Colonic mucosa (tissue), 4 donors: Measurements from ENCODE around the gene SIVA1. TPM values are rescaled to one million over a fixed set of nuclear protein-coding genes. Genes with fewer than 3 reads are reported as not detected.

ENCODE experiments used
- DNase-seq: peaks from one replicate; pipeline ENCODE4 v3.0.0-alpha.2; 2020
- H3K27ac ChIP-seq: fragments of 200-600 bp; one replicate; pipeline ENCODE4 v1.8.0; 2021
- H3K27me3 ChIP-seq: fragments of 200-600 bp; one replicate; pipeline ENCODE4 v1.8.0; 2021
- H3K36me3 ChIP-seq: fragments of 200-600 bp; one replicate; pipeline ENCODE4 v1.8.0; 2021
- H3K4me1 ChIP-seq: fragments of 200-600 bp; one replicate; pipeline ENCODE4 v1.8.0; 2021; ENCODE audit warnings: mild to moderate bottlenecking
- H3K4me3 ChIP-seq: fragments of 200-600 bp; one replicate; pipeline ENCODE4 v1.8.0; 2021
- H3K9ac ChIP-seq, 2 donors: one replicate each; pipeline ENCODE4 v1.7.0; 2013; ENCODE audit warnings: control low read depth in 2 of 2, low read depth in 2 of 2, low read length in 2 of 2
- H3K9me3 ChIP-seq: fragments of 200-600 bp; one replicate; pipeline ENCODE4 v1.8.0; 2021
- CTCF ChIP-seq: fragments of 200-600 bp; IDR thresholded peaks from one replicate; pipeline ENCODE4 v1.8.0; 2022; ENCODE audit warnings: antibody characterized with exemption, mild to moderate bottlenecking
- intact Hi-C: fragments of 100-400 bp; cut with DNase I; formaldehyde crosslinking; loops from one replicate; pipeline ENCODE4 v1.14.1; 2022
- total RNA-seq, 2 donors: library from RNA; stranded (reverse); fragmentation: NEBNext Ultra II Directional in 1 of 2; extraction: Animal tissue kit (Norgen Biotek cat#: 25700) in 1 of 2; gene quantifications; one replicate each; pipeline ENCODE4 v1.2.1, GENCODE V29; 2021
- donor health status: healthy.
- donor health status: DM: no; HTN: no; CAD: no.
- donor health status: DM: no; HTN: no; CAD: no.

SIVA1 gene
- 100 to 1,000 TPM in 1 of 2 donors, 10 to 100 TPM in 1; 58.8 to 153 TPM for total RNA-seq

DNA sequence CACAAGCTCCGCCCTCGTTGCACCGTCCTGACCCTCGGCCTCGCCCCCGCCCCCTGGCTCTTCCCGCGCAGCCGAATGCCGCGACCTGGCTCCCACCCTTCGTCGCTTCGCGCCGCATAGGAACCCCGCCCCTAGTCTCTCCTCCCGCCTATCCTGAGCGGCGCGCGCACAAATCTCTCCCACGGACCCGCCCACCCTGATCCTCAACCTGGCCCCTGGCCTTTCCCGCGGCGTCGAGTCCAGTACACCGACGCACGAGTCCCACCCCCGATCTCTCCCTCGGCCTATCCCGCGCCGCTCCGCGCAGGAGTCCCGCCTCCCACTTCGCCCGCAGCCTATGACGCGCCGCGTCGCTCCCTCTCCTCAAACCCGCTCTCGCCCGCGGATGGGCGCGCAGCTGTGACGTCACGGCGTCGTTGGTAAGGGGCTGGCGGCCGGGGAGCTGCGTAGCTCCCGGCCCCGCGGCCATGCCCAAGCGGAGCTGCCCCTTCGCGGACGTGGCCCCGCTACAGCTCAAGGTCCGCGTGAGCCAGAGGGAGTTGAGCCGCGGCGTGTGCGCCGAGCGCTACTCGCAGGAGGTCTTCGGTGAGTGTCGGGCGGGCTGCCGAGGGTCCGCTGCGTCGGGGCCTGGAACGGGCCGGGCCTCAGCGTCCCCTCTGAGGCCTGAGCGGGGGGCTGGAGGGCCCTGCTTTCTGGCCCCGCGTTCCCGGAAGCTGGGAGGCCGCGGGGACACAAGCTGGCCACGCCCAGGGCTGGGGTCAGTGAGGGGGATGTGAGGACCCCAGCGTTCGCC, at the start of gene SIVA1:
Gene SIVA1 (plus strand): TSS at position 413 of the 793 bp plus-strand sequence. CDS start 55 bp downstream, at position 468.
- intact Hi-C loops: no loop called here
- peaks cover 20% of the 10 kb centered on the region for H3K4me1 ChIP-seq
- peak within 1 kb of the TSS; percentile 77 for H3K27ac ChIP-seq

GRCh38 chr14:104703269-104703668, 49.7 kb upstream of the SIVA1 start:
- no peak overlapping the region for H3K9ac ChIP-seq
- no peaks in the 10 kb centered on the region for H3K4me1 ChIP-seq
- H3K36me3 ChIP-seq: peaks cover 21% of the 10 kb centered on the region
- TF ChIP-seq CTCF: no peak
- DNase-seq: no peak
- no peaks in the 10 kb centered on the region for H3K27me3 ChIP-seq
- no peaks in the 10 kb centered on the region for H3K9me3 ChIP-seq
- intact Hi-C loops: no loop called here
- no peak overlapping the region for H3K4me3 ChIP-seq
- no peak overlapping the region for H3K27ac ChIP-seq

More for the DNA sequence above, at the start of gene SIVA1:
- peak within 1 kb of the TSS; percentile 99 for H3K4me3 ChIP-seq
- H3K36me3 ChIP-seq: no peaks in the 10 kb centered on the region
- TF ChIP-seq CTCF: no peak
- DNase-seq: peak; percentile 99
- no peaks in the 10 kb centered on the region for H3K9me3 ChIP-seq
- no peaks in the 10 kb centered on the region for H3K27me3 ChIP-seq
- peak within 1 kb of the TSS; percentile 92 to 94 for H3K9ac ChIP-seq

DNA sequence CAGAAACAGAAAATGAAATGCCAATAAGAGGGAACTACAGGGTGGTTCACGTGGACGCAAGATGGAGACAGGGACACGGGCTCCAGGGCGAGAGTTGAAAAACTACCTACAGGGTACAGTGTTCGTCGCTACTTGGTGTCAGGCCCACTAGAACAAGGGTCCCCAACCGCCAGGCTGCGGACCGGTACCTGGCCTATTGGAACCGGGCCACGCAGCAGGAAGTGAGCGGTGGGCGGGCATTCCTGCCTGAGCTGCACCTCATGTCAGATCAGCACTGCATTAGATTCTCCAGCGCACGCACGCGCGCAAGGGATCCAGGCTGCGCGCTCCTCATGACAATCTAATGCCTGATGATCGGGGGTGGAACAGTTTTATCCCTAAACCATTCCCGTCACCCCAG, 48.7 kb upstream of the SIVA1 start:
- Histone ChIP-seq H3K36me3 (peaks cover 21% of the 10 kb centered on the region), H3K27ac (no peak overlapping the region), H3K9ac (no peak overlapping the region), H3K4me1 (no peaks in the 10 kb centered on the region), H3K27me3 (no peaks in the 10 kb centered on the region), H3K4me3 (no peak overlapping the region), H3K9me3 (no peaks in the 10 kb centered on the region)
- no peak for TF ChIP-seq CTCF
- no peak for DNase-seq
- intact Hi-C loops: no loop called here

- DNase-seq: no peak
- H3K36me3 ChIP-seq: peaks cover 21% of the 10 kb centered on the region
- TF ChIP-seq CTCF: no peak
- no peaks in the 10 kb centered on the region for H3K9me3 ChIP-seq
- H3K4me3 ChIP-seq: no peak overlapping the region
- no peak overlapping the region for H3K9ac ChIP-seq
- intact Hi-C loops: no loop called here
- no peaks in the 10 kb centered on the region for H3K4me1 ChIP-seq
- no peaks in the 10 kb centered on the region for H3K27me3 ChIP-seq
- no peak overlapping the region for H3K27ac ChIP-seq
Measured at GRCh38 chr14:104705340-104706047, 47.5 kb upstream of the SIVA1 start.

DNA sequence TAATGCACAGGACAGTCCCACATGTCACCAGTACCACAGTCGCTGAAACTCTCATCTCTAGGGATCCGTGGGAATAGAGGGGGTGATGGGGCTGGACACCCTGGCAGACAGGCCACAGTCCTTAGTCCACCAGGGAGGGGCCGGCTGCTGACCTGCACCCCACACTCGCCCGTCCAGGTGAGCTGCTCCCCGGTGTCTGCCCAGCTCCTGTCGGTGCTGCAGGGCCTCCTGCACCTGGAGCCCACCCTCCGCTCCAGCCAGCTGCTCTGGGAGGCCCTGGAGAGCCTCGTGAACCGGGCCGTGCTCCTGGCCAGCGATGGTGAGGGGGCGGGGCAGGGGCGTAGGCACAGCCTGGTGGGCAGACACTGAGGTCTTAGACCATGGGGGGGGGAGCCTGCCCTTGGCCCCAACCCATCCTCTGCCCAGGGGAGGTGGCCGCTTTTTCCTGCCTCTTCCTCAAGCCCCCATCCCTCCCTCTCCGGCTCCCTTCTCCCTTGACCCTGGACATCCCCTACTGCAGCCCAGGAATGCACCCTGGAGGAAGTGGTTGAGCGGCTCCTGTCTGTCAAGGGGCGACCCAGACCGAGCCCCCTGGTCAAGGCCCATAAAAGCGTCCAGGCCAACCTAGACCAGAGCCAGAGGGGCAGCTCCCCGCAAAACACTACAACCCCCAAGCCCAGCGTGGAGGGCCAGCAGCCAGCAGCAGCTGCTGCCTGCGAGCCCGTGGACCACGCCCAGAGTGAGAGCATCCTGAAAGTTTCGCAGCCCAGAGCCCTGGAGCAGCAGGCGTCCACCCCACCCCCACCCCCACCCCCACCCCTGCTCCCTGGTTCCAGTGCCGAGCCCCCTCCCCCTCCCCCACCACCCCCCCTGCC, 46.0 kb upstream of the SIVA1 start:
- H3K9ac ChIP-seq: no peak overlapping the region
- intact Hi-C loops: no loop called here
- H3K9me3 ChIP-seq: no peaks in the 10 kb centered on the region
- H3K36me3 ChIP-seq: peaks cover 25% of the 10 kb centered on the region
- H3K4me1 ChIP-seq: no peaks in the 10 kb centered on the region
- TF ChIP-seq CTCF: no peak
- H3K27ac ChIP-seq: no peak overlapping the region
- no peak overlapping the region for H3K4me3 ChIP-seq
- DNase-seq: no peak
- H3K27me3 ChIP-seq: no peaks in the 10 kb centered on the region
